Glutamatergic neuron (in vitro differentiated cells): ENCODE data around the gene KCTD12. TPM values are rescaled to one million over a fixed set of nuclear protein-coding genes. Genes with fewer than 3 reads are reported as not detected.

Experiments
- DNase-seq: peaks from one replicate; pipeline ENCODE4 v3.0.0; 2022
- H3K27ac Mint-ChIP-seq: one replicate; pipeline ENCODE4 v1.8.0; 2020; ENCODE audit warnings: mild to moderate bottlenecking, mixed read lengths, inconsistent platforms; ENCODE audit not compliant: unreplicated experiment
- H3K27me3 Mint-ChIP-seq: one replicate; pipeline ENCODE4 v1.8.0; 2020; ENCODE audit warnings: mild to moderate bottlenecking, moderate library complexity, mixed read lengths, inconsistent platforms; ENCODE audit not compliant: unreplicated experiment
- H3K36me3 Mint-ChIP-seq: one replicate; pipeline ENCODE4 v1.8.0; 2020; ENCODE audit warnings: mild to moderate bottlenecking, mixed read lengths, inconsistent platforms; ENCODE audit not compliant: unreplicated experiment
- H3K4me1 Mint-ChIP-seq: one replicate; pipeline ENCODE4 v1.8.0; 2020; ENCODE audit warnings: mild to moderate bottlenecking, low read depth, mixed read lengths, inconsistent platforms; ENCODE audit not compliant: unreplicated experiment
- H3K4me3 Mint-ChIP-seq: one replicate; pipeline ENCODE4 v1.8.0; 2020; ENCODE audit warnings: mild to moderate bottlenecking, mixed read lengths, inconsistent platforms; ENCODE audit not compliant: unreplicated experiment
- H3K9me3 Mint-ChIP-seq: one replicate; pipeline ENCODE4 v1.8.0; 2020; ENCODE audit warnings: mild to moderate bottlenecking, moderate library complexity, mixed read lengths, inconsistent platforms; ENCODE audit not compliant: unreplicated experiment
- CTCF ChIP-seq: fragments of 200-600 bp; sonication (generic); IDR thresholded peaks from one replicate; pipeline ENCODE4 v1.5.0; 2021; ENCODE audit not compliant: partially characterized antibody, unreplicated experiment
- total RNA-seq: library from RNA; stranded (reverse); fragmentation: NEBNext Ultra II Directional; extraction: Animal tissue kit (Norgen Biotek cat#: 25700); gene quantifications from one replicate; pipeline ENCODE4 v1.2.1, GENCODE V29; 2021; ENCODE audit not compliant: unreplicated experiment

Gene KCTD12
- total RNA-seq, 1 donor from 2014 or later: 11.3 TPM

- no peak for DNase-seq
- H3K27ac Mint-ChIP-seq: no peak overlapping the region
- no peaks in the 10 kb centered on the region for H3K36me3 Mint-ChIP-seq
- TF ChIP-seq CTCF: no peak
- peaks cover 24% of the 10 kb centered on the region for H3K4me1 Mint-ChIP-seq
- peaks cover 3% of the 10 kb centered on the region for H3K9me3 Mint-ChIP-seq
- H3K27me3 Mint-ChIP-seq: peaks cover 3% of the 10 kb centered on the region
- H3K4me3 Mint-ChIP-seq: no peak overlapping the region
Measured at GRCh38 chr13:76832258-76832988, 53.8 kb downstream of the KCTD12 start.

- Mint-ChIP-seq H3K4me3 (no peak overlapping the region), H3K27ac (peak overlapping the region; percentile 79), H3K36me3 (no peaks in the 10 kb centered on the region), H3K9me3 (peaks cover 3% of the 10 kb centered on the region), H3K27me3 (peaks cover 3% of the 10 kb centered on the region), H3K4me1 (peaks cover 23% of the 10 kb centered on the region)
- TF ChIP-seq CTCF: no peak
- no peak for DNase-seq
Measured at GRCh38 chr13:76830805-76831204, 55.4 kb downstream of the KCTD12 start.

Other genes starting within 250 kb of the KCTD12 start
- not detected for gene ACOD1, start 62.1 kb upstream of the KCTD12 start, total RNA-seq
- gene CLN5, start 105.7 kb upstream of the KCTD12 start, total RNA-seq: 14.6 TPM
- 27.1 TPM for gene FBXL3, start 140.8 kb upstream of the KCTD12 start, total RNA-seq